Endothelial cell of umbilical vein (primary cell): ENCODE measurements around the gene BCCIP. TPM values are rescaled to one million over a fixed set of nuclear protein-coding genes. Genes with fewer than 3 reads are reported as not detected.

Source experiments
- BruUV-seq: library from RNA; stranded (reverse); fragments of 400-500 nt; replicated peaks from 2 replicates; lab custom pipeline; 2021; lab: Mats Ljungman, UMichigan
- CTCF ChIA-PET: fragments of 300-600, 350-600 bp; sonication (Branson Sonifier 250); formaldehyde crosslinking; loops from one replicate; lab custom pipeline; 2021; ENCODE audit warnings: antibody characterized with exemption, inconsistent platforms; lab: Charles Lee
- POLR2A ChIA-PET: fragments of 300-600, 350-600 bp; sonication (Branson Sonifier 250); formaldehyde crosslinking; loops from one replicate; lab custom pipeline; 2021; ENCODE audit warnings: antibody characterized with exemption, inconsistent platforms; lab: Charles Lee
- DNase-seq: peaks from one replicate; pipeline ENCODE4 v3.0.0-alpha.2; 2011; ENCODE audit warnings: low read depth, low spot score
- FAIRE-seq: peaks from 2 replicates; lab custom pipeline; 2011; peaks lifted over from hg19 to GRCh38; lab: Jason Lieb, UNC
- H2AFZ ChIP-seq: 2 replicates; pipeline ENCODE4 v1.6.0; 2012; ENCODE audit warnings: low read depth, low read length, control low read depth, inconsistent platforms
- H3K27ac ChIP-seq: 2 replicates; pipeline ENCODE4 v1.5.1; 2011; ENCODE audit warnings: low read depth, mild to moderate bottlenecking, control low read depth, low read length, moderate library complexity; ENCODE audit not compliant: insufficient read depth
- H3K27me3 ChIP-seq, 2 experiments: 2 replicates each; pipeline versions ENCODE4 v1.6.0 to v1.6.1; 2011; ENCODE audit warnings: low read length in 2 of 2, mixed read lengths in 1 of 2; ENCODE audit not compliant: control insufficient read depth in 2 of 2, insufficient read depth in 2 of 2
- H3K36me3 ChIP-seq, 2 experiments: 2 replicates in 1 of 2; 3 replicates in 1 of 2; pipeline ENCODE4 v1.5.1; 2011; ENCODE audit warnings: low read length in 2 of 2, mild to moderate bottlenecking in 1 of 2, moderate library complexity in 1 of 2; ENCODE audit not compliant: control insufficient read depth in 2 of 2, insufficient read depth in 2 of 2; ENCODE audit errors: extremely low read depth in 1 of 2
- H3K4me1 ChIP-seq: 3 replicates; pipeline ENCODE4 v1.5.1; 2011; ENCODE audit warnings: mild to moderate bottlenecking, low read length; ENCODE audit not compliant: control insufficient read depth, insufficient read depth; ENCODE audit errors: extremely low read depth
- H3K4me2 ChIP-seq: 2 replicates; pipeline ENCODE4 v1.6.1; 2011; ENCODE audit warnings: low read length, control low read depth, mixed read lengths; ENCODE audit not compliant: insufficient read depth
- H3K4me3 ChIP-seq, 3 experiments: fragments of 200-600 bp in 1 of 3; sonication (generic), shearing (Covaris generic) in 1 of 3; replicated peaks in 1 of 3; 2 replicates each; pipeline ENCODE4 v1.5.1; 2011 to 2016; ENCODE audit warnings: control low read depth in 3 of 3, low read length in 3 of 3, mild to moderate bottlenecking in 2 of 3, inconsistent platforms in 1 of 3, low read depth in 1 of 3, moderate library complexity in 1 of 3; ENCODE audit not compliant: insufficient read depth in 1 of 3
- H3K79me2 ChIP-seq: 2 replicates; pipeline ENCODE4 v1.6.0; 2012; ENCODE audit warnings: low read length, inconsistent platforms; ENCODE audit not compliant: control insufficient read depth, insufficient read depth
- H3K9ac ChIP-seq: replicated peaks from 2 replicates; pipeline ENCODE3; 2011; ENCODE audit warnings: low read length, control low read depth; ENCODE audit not compliant: insufficient read depth; ENCODE audit errors: extremely low read depth
- H3K9me1 ChIP-seq: replicated peaks from 3 replicates; pipeline ENCODE4 v1.6.0; 2011; ENCODE audit warnings: mild to moderate bottlenecking, low read length; ENCODE audit not compliant: control insufficient read depth, insufficient read depth; ENCODE audit errors: extremely low read depth
- H3K9me3 ChIP-seq: replicated peaks from 2 replicates; pipeline ENCODE4 v1.5.1; 2012; ENCODE audit warnings: low read length, inconsistent platforms; ENCODE audit not compliant: control insufficient read depth, insufficient read depth
- H4K20me1 ChIP-seq: replicated peaks from 2 replicates; pipeline ENCODE3; 2011; ENCODE audit warnings: mild to moderate bottlenecking, low read length; ENCODE audit not compliant: control insufficient read depth, insufficient read depth; ENCODE audit errors: extremely low read depth
- CTCF ChIP-seq, 2 donors: IDR thresholded peaks; 1 replicate in 1 of 2; 2 replicates in 1 of 2; pipeline ENCODE4 v1.5.1; 2011; ENCODE audit warnings: low read length in 2 of 2, mild to moderate bottlenecking in 2 of 2, moderate library complexity in 2 of 2, control low read depth in 1 of 2, inconsistent platforms in 1 of 2, low read depth in 1 of 2; ENCODE audit not compliant: insufficient read depth in 1 of 2; ENCODE audit errors: extremely low read depth in 1 of 2
- EZH2 ChIP-seq: IDR thresholded peaks from 2 replicates; pipeline ENCODE4 v1.6.1; 2012; ENCODE audit warnings: borderline replicate concordance, low read depth, mild to moderate bottlenecking, moderate library complexity, low read length, inconsistent platforms; ENCODE audit not compliant: severe bottlenecking
- FOS ChIP-seq: IDR thresholded peaks from 2 replicates; pipeline ENCODE4 v1.6.1; 2011; ENCODE audit warnings: mild to moderate bottlenecking, low read length, moderate library complexity, borderline replicate concordance; ENCODE audit not compliant: insufficient read depth
- GATA2 ChIP-seq: IDR thresholded peaks from 2 replicates; pipeline ENCODE4 v1.7.0; 2011; ENCODE audit warnings: low read depth, mild to moderate bottlenecking, moderate library complexity, mixed read lengths, low read length; ENCODE audit not compliant: insufficient read length, insufficient read depth
- JUN ChIP-seq: IDR thresholded peaks from 2 replicates; pipeline ENCODE4 v1.6.1; 2011; ENCODE audit warnings: borderline replicate concordance, low read depth; ENCODE audit not compliant: insufficient read length, insufficient read depth
- MYC ChIP-seq: IDR thresholded peaks from one replicate; pipeline ENCODE4 v1.6.1; 2011; ENCODE audit warnings: mild to moderate bottlenecking, low read depth, low read length
- POLR2A ChIP-seq: IDR thresholded peaks from 2 replicates; pipeline ENCODE4 v1.6.1; 2012; ENCODE audit warnings: low read depth, mild to moderate bottlenecking, control low read depth, low read length
- POLR2AphosphoS5 ChIP-seq: IDR thresholded peaks from 2 replicates; pipeline ENCODE4 v1.6.1; 2012; ENCODE audit warnings: low read depth, mild to moderate bottlenecking, control low read depth, low read length, moderate library complexity; ENCODE audit not compliant: insufficient read depth
- dilution Hi-C: fragments of 300-500 bp; cut with MboI; formaldehyde crosslinking; loops from one replicate; pipeline ENCODE4 v1.15.0; 2019; ENCODE audit warnings: low sequenced_read_pairs; ENCODE audit not compliant: extremely low pct_ligation_motif_present
- intact Hi-C: fragments of 100-400 bp; cut with micrococcal nuclease; formaldehyde crosslinking; loops from one replicate; pipeline ENCODE4 v1.10.0; 2022
- polyA plus RNA-seq, 4 experiments: library from polyadenylated mRNA; depleted of rRNA in 3 of 4; stranded (reverse) in 3 of 4; unstranded in 1 of 4; fragments of >200 nt; gene quantifications; 2 replicates each; pipeline versions ENCODE4 v1.2.1 to v1.2.3, GENCODE V29; 2011 to 2012; ENCODE audit warnings: missing spikeins in 1 of 4
- total RNA-seq: library from RNA; stranded (reverse); gene quantifications from 2 replicates; pipeline ENCODE4 v1.2.3, GENCODE V29; 2021
- TF ChIP-seq, protein P1 (sequence below): IDR thresholded peaks from 2 replicates; pipeline ENCODE4 v1.6.1; 2011; ENCODE audit not compliant: insufficient read depth, insufficient read length

Gene BCCIP
- total and polyA plus RNA-seq, 2 donors (not counting 3 experiments of a cell fraction or from before 2014, with no cell fraction given), result 14.5 to 73.5 TPM

GRCh38 chr10:125881192-125881591 lies 57.8 kb downstream of the BCCIP start, which contains the start of gene DHX32:
Gene DHX32, minus strand, starts transcription at chr10:125881292. Its CDS starts 468 bp downstream, at chr10:125880824.
- CTCF ChIA-PET, result interaction anchor here (2.0 kb wide), 1 partner anchor 12 kb away, joined by 11 read pairs; no protein-coding TSS in a partner anchor
- H3K4me3 ChIP-seq, result no peak within 1 kb of the TSS
- DNase-seq (no peak), FAIRE-seq (no peak)
- no TSS peak for BruUV-seq
- H3K79me2 ChIP-seq, result peaks cover 3% of the 10 kb centered on the region
- intact Hi-C loops, result no loop called here
- peaks cover 4% of the 10 kb centered on the region for H3K4me1 ChIP-seq
- dilution Hi-C loops, result no loop called here
- no peak within 1 kb of the TSS for H2AFZ ChIP-seq
- H3K9me1 ChIP-seq, result no peaks in the 10 kb centered on the region
- POLR2A ChIA-PET, result no interaction called here
- TF ChIP-seq, protein P1, sequence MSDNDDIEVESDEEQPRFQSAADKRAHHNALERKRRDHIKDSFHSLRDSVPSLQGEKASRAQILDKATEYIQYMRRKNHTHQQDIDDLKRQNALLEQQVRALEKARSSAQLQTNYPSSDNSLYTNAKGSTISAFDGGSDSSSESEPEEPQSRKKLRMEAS, result no peak
- TF ChIP-seq POLR2A (no peak), JUN (no peak), POLR2AphosphoS5 (no peak), FOS (no peak), CTCF (IDR thresholded peaks at IDR 0.05; ENCODE audit: extremely low read depth in 1 of 2, insufficient read depth in 1 of 2, low read depth in 1 of 2, low read length in 2 of 2) (no peak), GATA2 (no peak), MYC (no peak), EZH2 (no peak)
- no peaks in the 10 kb centered on the region for H4K20me1 ChIP-seq
- H3K9me3 ChIP-seq, result no peaks in the 10 kb centered on the region
- H3K27ac ChIP-seq, result no peak within 1 kb of the TSS
- H3K9ac ChIP-seq, result no peak within 1 kb of the TSS
- no peaks in the 10 kb centered on the region for H3K36me3 ChIP-seq
- H3K27me3 ChIP-seq, result no peaks in the 10 kb centered on the region
- H3K4me2 ChIP-seq, result no peak within 1 kb of the TSS
